Stomach smooth muscle (tissue), 2 donors: ENCODE results near the gene PTPRN2.

Experiments used
- H3K27ac ChIP-seq: one replicate; pipeline ENCODE4 v1.7.0; 2013; ENCODE audit warnings: mild to moderate bottlenecking, low read length, inconsistent platforms
- H3K27me3 ChIP-seq, 2 donors: one replicate each; pipeline ENCODE4 v1.7.0; 2013; ENCODE audit warnings: low read length in 2 of 2; ENCODE audit not compliant: insufficient read depth in 2 of 2, control insufficient read depth in 1 of 2
- H3K36me3 ChIP-seq, 2 donors: one replicate each; pipeline ENCODE4 v1.7.0; 2013; ENCODE audit warnings: low read length in 2 of 2; ENCODE audit not compliant: control insufficient read depth in 2 of 2, insufficient read depth in 2 of 2
- H3K4me1 ChIP-seq: one replicate; pipeline ENCODE4 v1.7.0; 2013; ENCODE audit warnings: low read length; ENCODE audit not compliant: control insufficient read depth, insufficient read depth
- H3K4me3 ChIP-seq, 2 donors: one replicate each; pipeline ENCODE4 v1.7.0; 2013; ENCODE audit warnings: low read length in 2 of 2
- H3K9ac ChIP-seq, 2 donors: one replicate each; pipeline ENCODE4 v1.7.0; 2013; ENCODE audit warnings: low read length in 2 of 2, mild to moderate bottlenecking in 1 of 2
- H3K9me3 ChIP-seq, 2 donors: one replicate each; pipeline ENCODE4 v1.7.0; 2013; ENCODE audit warnings: low read length in 2 of 2; ENCODE audit not compliant: control insufficient read depth in 2 of 2
- donor health status: healthy.
- donor health status: Pancreatic carcinoma.

Gene PTPRN2

DNA sequence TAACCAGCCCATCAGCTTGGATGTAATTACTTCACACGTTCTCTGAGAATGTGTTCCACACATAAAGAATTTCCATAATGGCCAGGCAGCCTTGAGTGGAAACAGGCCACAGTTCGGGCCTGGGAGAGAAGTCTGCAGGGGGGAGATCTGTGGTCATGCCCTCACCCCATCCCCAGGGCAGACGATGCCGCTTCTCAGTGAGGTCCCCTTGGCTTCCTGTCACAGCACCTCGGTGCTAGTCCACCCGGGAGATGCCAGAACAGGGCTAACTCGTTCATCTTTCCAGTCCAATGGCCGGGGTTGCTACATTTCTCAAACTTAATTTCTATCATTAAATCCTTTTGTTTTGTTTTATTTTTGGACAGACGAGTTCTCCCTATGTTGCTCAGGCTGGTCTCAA, 624.1 kb downstream of the PTPRN2 start:
- Histone ChIP-seq H3K4me3 (no peak overlapping the region), H3K27me3 (peaks cover 9 to 11% of the 10 kb centered on the region in 2 donors), H3K9ac (no peak overlapping the region)

GRCh38 chr7:157962458-157963306, 624.9 kb downstream of the PTPRN2 start:
- no peak overlapping the region for H3K4me3 ChIP-seq
- peaks cover 9 to 11% of the 10 kb centered on the region in 2 donors for H3K27me3 ChIP-seq
- H3K27ac ChIP-seq, result no peak overlapping the region
- H3K36me3 ChIP-seq, result no peaks in the 10 kb centered on the region
- H3K4me1 ChIP-seq, result no peaks in the 10 kb centered on the region
- no peak overlapping the region for H3K9ac ChIP-seq
- peaks cover 0 to 2% of the 10 kb centered on the region in 2 donors for H3K9me3 ChIP-seq

More for the DNA sequence above, 624.1 kb downstream of the PTPRN2 start:
- Histone ChIP-seq H3K36me3 (no peaks in the 10 kb centered on the region), H3K27ac (no peak overlapping the region), H3K4me1 (no peaks in the 10 kb centered on the region), H3K9me3 (peaks cover 0 to 2% of the 10 kb centered on the region in 2 donors)

DNA sequence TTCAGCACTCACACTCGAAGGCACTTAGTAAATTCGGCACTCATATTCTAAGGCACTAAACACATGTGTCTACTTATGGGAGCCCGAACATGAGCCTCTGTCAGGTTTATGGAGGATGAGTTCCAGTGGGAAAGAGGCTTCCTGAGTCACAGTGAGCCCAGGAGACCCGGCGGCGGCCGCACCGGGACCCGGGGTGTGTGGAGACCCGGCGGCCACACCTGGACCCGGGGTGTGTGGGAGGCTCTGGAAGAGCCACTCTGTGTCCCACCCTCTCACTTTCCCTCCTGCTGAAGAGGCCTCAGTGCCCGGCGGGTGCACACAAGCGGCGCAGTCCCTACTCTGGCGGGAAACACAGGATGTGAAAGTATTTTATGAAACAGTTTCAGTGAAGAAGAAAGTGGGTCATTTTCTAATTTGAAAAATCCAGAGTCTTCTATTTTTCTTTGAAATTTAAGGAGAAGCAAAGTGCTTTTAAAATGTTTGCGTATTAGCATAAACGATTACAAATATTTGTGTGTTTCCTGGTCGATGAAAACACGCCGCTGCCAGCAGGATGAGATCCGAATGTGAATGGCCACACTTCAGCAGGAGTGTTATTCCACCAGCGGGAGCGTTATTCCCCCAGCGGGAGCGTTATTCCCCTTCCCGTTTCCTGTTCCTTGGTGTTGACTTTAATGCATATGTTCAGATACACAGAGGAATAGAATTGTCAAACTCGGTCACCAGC, 625.7 kb downstream of the PTPRN2 start:
- Histone ChIP-seq H3K4me1 (no peaks in the 10 kb centered on the region), H3K27ac (no peak overlapping the region), H3K9me3 (peaks cover 0 to 2% of the 10 kb centered on the region in 2 donors), H3K27me3 (peaks cover 9 to 11% of the 10 kb centered on the region in 2 donors), H3K4me3 (no peak overlapping the region), H3K9ac (no peak overlapping the region), H3K36me3 (no peaks in the 10 kb centered on the region)

GRCh38 chr7:157955348-157955999, 632.1 kb downstream of the PTPRN2 start:
- Histone ChIP-seq H3K27ac (no peak overlapping the region), H3K9me3 (peaks cover 0 to 3% of the 10 kb centered on the region in 2 donors), H3K27me3 (peaks cover 2 to 3% of the 10 kb centered on the region in 2 donors), H3K4me1 (no peaks in the 10 kb centered on the region), H3K4me3 (no peak overlapping the region), H3K36me3 (no peaks in the 10 kb centered on the region), H3K9ac (no peak overlapping the region)

GRCh38 chr7:157954901-157955300, 632.7 kb downstream of the PTPRN2 start:
- Histone ChIP-seq H3K36me3 (no peaks in the 10 kb centered on the region), H3K9ac (no peak overlapping the region), H3K4me3 (no peak overlapping the region), H3K4me1 (no peaks in the 10 kb centered on the region), H3K27me3 (peaks cover 2 to 3% of the 10 kb centered on the region in 2 donors), H3K27ac (no peak overlapping the region), H3K9me3 (peaks cover 0 to 3% of the 10 kb centered on the region in 2 donors)

DNA sequence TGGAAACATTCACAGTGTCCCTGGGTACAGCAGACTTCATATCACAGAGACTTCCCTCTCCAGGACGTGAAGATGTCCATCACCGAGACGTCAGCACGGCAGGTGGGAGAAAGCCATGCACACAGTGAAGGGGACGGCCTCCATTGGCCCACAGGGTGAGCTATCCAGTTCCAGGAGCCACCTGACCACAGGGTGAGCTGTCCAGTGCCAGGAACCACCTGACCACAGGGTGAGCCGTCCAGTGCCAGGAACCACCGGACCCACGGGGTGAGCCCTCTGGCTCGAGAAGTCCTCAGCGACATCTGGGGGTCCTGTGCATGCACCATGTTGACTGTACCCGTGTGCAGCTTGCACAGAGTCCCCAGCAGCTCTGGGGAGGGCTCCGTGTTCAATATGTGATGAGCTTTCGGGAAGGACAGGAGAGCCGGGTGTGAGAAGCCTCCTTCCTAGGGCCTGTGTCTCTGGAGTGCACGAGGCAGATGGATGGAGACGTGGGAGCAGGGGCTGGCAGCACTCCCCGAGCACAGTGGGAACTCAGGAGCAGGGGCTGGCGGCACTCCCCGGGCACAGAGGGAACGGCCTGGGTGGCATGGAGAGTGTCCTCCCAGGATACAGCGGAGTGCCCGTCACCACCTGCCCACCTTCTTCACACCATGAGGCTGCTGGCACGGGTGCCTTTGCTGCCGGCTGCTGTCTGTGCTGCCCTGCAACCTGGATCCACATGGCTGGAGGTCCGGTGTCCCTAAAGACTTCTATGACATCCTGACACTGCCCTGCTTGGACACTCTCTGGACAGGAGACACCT, 634.6 kb downstream of the PTPRN2 start:
- H3K27me3 ChIP-seq, result peaks cover 0 to 2% of the 10 kb centered on the region in 2 donors

GRCh38 chr7:157952050-157952667, 635.5 kb downstream of the PTPRN2 start:
- peaks cover 0 to 2% of the 10 kb centered on the region in 2 donors for H3K27me3 ChIP-seq
- H3K9ac ChIP-seq, result no peak overlapping the region
- H3K9me3 ChIP-seq, result peaks cover 3 to 15% of the 10 kb centered on the region in 2 donors
- no peak overlapping the region for H3K4me3 ChIP-seq
- H3K36me3 ChIP-seq, result no peaks in the 10 kb centered on the region
- H3K4me1 ChIP-seq, result no peaks in the 10 kb centered on the region
- no peak overlapping the region for H3K27ac ChIP-seq

More for the DNA sequence above, 634.6 kb downstream of the PTPRN2 start:
- no peak overlapping the region for H3K9ac ChIP-seq
- H3K4me3 ChIP-seq, result no peak overlapping the region
- H3K9me3 ChIP-seq, result peaks cover 0 to 8% of the 10 kb centered on the region in 2 donors
- H3K4me1 ChIP-seq, result no peaks in the 10 kb centered on the region
- H3K36me3 ChIP-seq, result no peaks in the 10 kb centered on the region
- H3K27ac ChIP-seq, result no peak overlapping the region

GRCh38 chr7:157951300-157952049, 636.1 kb downstream of the PTPRN2 start:
- Histone ChIP-seq H3K9ac (no peak overlapping the region), H3K27ac (no peak overlapping the region), H3K9me3 (peaks cover 4 to 22% of the 10 kb centered on the region in 2 donors)

DNA sequence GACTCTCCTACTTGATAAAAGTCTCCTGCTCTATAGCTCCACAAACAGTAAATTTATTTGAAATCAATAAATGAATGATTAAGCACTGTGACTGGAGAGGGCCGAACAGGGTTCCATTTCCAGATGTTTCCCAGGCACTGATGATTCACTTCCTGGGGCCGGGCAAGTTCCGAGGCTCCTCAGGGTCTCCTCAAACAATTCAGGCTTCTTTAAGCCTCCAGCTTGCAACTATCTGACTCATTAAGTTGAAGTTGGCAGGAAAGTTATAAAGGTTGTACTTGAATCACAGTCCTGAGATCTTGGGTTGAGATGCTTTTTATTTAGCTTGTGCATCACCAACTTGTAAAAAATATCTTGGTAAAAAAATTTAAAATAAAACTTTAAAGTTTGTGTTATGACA, 637.9 kb downstream of the PTPRN2 start:
- H3K4me3 ChIP-seq, result no peak overlapping the region
- H3K27ac ChIP-seq, result no peak overlapping the region
- H3K36me3 ChIP-seq, result no peaks in the 10 kb centered on the region
- H3K9me3 ChIP-seq, result peaks cover 4 to 23% of the 10 kb centered on the region in 2 donors
- H3K9ac ChIP-seq, result no peak overlapping the region
- H3K27me3 ChIP-seq, result no peaks in the 10 kb centered on the region
- no peaks in the 10 kb centered on the region for H3K4me1 ChIP-seq

More at GRCh38 chr7:157951300-157952049, 636.1 kb downstream of the PTPRN2 start:
- H3K4me1 ChIP-seq, result no peaks in the 10 kb centered on the region
- no peaks in the 10 kb centered on the region for H3K36me3 ChIP-seq
- no peak overlapping the region for H3K4me3 ChIP-seq
- peaks cover 0 to 2% of the 10 kb centered on the region in 2 donors for H3K27me3 ChIP-seq
